Uterus (tissue), 2 donors: Measurements from ENCODE around the gene C19orf25.

Source experiments
- POLR2A ChIP-seq, 2 donors: fragments of 450-650 bp; IDR thresholded peaks; one replicate each; pipeline ENCODE4 v1.6.1; 2016; ENCODE audit warnings: antibody characterized with exemption in 2 of 2, mild to moderate bottlenecking in 1 of 2, moderate library complexity in 1 of 2
- TF ChIP-seq, protein P1 (sequence below), 4 experiments: fragments of 200-600 bp in 2 of 4; fragments of 450-650 bp in 2 of 4; sonication (generic) in 2 of 4; IDR thresholded peaks; one replicate each; pipeline ENCODE4 v1.5.1; 2016 to 2019; ENCODE audit warnings: antibody characterized with exemption in 4 of 4, mild to moderate bottlenecking in 2 of 4, moderate library complexity in 1 of 4

DNA sequence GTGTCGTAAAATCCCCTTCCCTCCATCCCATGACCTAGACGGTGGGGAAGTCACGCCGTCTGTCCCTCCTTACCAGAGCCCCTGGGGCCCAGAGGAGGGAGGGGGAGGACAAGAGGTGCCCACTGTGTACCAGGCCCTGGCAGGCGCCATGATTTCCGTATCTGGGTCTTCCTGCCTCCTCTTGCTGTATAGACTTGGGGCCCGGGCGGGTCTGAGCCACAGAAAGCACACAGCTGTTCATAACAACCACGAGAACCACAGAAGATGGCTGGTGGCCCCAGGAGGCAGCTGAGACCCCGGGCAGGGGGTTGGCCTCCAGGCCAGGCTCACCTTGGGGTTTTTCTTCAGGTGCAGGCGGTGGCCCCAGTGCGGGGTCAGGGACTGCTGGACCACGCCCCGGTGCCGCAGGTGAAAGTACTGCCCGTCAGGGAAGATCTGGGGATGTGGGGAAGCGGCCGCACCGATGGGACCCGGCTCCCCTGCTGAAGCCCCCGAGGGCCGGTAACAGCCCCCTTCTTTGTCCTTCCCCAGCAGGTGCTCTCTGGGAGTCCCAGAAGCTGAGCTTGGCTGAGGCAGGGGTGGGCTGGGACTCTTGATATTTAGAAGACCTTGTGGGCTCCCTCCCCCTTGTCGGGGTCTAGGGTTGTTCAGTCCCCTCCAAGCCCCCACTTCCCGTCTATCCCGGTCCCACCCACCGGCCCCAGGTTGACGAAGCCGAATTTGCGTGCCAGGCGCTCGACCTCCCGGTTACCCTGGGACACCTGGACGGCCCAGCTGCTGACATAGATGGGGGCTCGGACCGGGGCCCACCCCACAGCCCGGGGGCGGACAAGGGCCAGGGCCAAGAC lies 10.7 kb upstream of the C19orf25 start:
- TF ChIP-seq, protein P1, sequence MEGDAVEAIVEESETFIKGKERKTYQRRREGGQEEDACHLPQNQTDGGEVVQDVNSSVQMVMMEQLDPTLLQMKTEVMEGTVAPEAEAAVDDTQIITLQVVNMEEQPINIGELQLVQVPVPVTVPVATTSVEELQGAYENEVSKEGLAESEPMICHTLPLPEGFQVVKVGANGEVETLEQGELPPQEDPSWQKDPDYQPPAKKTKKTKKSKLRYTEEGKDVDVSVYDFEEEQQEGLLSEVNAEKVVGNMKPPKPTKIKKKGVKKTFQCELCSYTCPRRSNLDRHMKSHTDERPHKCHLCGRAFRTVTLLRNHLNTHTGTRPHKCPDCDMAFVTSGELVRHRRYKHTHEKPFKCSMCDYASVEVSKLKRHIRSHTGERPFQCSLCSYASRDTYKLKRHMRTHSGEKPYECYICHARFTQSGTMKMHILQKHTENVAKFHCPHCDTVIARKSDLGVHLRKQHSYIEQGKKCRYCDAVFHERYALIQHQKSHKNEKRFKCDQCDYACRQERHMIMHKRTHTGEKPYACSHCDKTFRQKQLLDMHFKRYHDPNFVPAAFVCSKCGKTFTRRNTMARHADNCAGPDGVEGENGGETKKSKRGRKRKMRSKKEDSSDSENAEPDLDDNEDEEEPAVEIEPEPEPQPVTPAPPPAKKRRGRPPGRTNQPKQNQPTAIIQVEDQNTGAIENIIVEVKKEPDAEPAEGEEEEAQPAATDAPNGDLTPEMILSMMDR (IDR thresholded peaks at IDR 0.05) = no peak
- no peak for TF ChIP-seq POLR2A (IDR thresholded peaks at IDR 0.05)
